ENCODE measurements around the gene TXN.

- no peak for TF ChIP-seq POLR2A (IDR thresholded peaks at IDR 0.05)
- no peak for TF ChIP-seq CTCF (IDR thresholded peaks at IDR 0.05)
Observed at GRCh38 chr9:110252509-110253139, 3.7 kb downstream of the TXN start.
